K562 (cell line): ENCODE measurements around the gene LMOD1. TPM values are rescaled to one million over a fixed set of nuclear protein-coding genes. Genes with fewer than 3 reads are reported as not detected.

Source experiments
- E2F4 ChIP-seq: sonication (generic); formaldehyde crosslinking; IDR thresholded peaks from 2 replicates; pipeline ENCODE4 v1.8.0; 2022; ENCODE audit warnings: mild to moderate bottlenecking, low read depth, missing genetic modification reagents
- EGR1 ChIP-seq: fragments of 450-650 bp; conservative IDR thresholded peaks from 2 replicates; pipeline ENCODE4 v1.6.1; 2017; ENCODE audit warnings: mild to moderate bottlenecking
- MAZ ChIP-seq, 2 experiments: fragments of 450-650 bp in 1 of 2; sonication (generic) in 1 of 2; formaldehyde crosslinking; IDR thresholded peaks in 1 of 2; conservative IDR thresholded peaks in 1 of 2; 2 replicates each; pipeline versions ENCODE4 v1.4.0 to v1.5.0; 2020; ENCODE audit warnings: mild to moderate bottlenecking in 1 of 2, missing genetic modification reagents in 1 of 2
- TOE1 ChIP-seq, 2 experiments: fragments of 450-650 bp in 1 of 2; sonication (generic) in 1 of 2; formaldehyde crosslinking in 1 of 2; IDR thresholded peaks; 2 replicates each; pipeline versions ENCODE4 v1.7.1 to v1.8.0; 2016 to 2022; ENCODE audit warnings: borderline replicate concordance in 2 of 2, mild to moderate bottlenecking in 2 of 2, antibody characterized with exemption in 1 of 2, inconsistent platforms in 1 of 2, low read depth in 1 of 2, missing genetic modification reagents in 1 of 2, moderate library complexity in 1 of 2
- ZNF76 ChIP-seq: fragments of 250-450 bp; sonication (Bioruptor Pico); IDR thresholded peaks from 2 replicates; pipeline ENCODE4 v1.4.0; 2020; ENCODE audit warnings: mild to moderate bottlenecking, moderate library complexity, borderline replicate concordance
- polyA plus RNA-seq, 8 experiments: library from polyadenylated mRNA; depleted of rRNA in 4 of 8; stranded (reverse) in 5 of 8; unstranded in 3 of 8; fragments of >200 nt; fragmentation: Nextera tagmentation in 2 of 8; fragmentation: Illumina TruSeq in 1 of 8; extraction: Ambion mirVana in 2 of 8; extraction: Trizol in 1 of 8; gene quantifications; 2 replicates each; pipeline versions ENCODE4 v1.2.1 to v1.2.3, GENCODE V29; 2011 to 2014; ENCODE audit warnings: inconsistent platforms in 1 of 8, missing spikeins in 1 of 8
- total RNA-seq, 7 experiments: library from RNA; depleted of rRNA in 6 of 7; stranded (reverse); fragments of >200 nt in 6 of 7; fragmentation: Illumina TruSeq in 2 of 7; extraction: Trizol in 2 of 7; gene quantifications; 2 replicates each; pipeline versions ENCODE4 v1.2.1 to v1.2.3, GENCODE V29; 2011 to 2021; ENCODE audit warnings: low replicate concordance in 1 of 7

The LMOD1 gene
- total and polyA plus RNA-seq, 9 of the 15 experiments (the other 6 are each of a cell fraction or from before 2014, with no cell fraction given): 0.03 to 0.54 (median 0.38) TPM; not detected in 1

- TF ChIP-seq MAZ (CRISPR knock-in tag; conservative IDR thresholded peaks at IDR 0.05 in 1 of 2, IDR thresholded peaks at IDR 0.05 in 1 of 2) (0 out of 4 replicates have a peak, but pooled peaks of 1 of the 2 experiments have one; percentile 6), EGR1 (peak; percentile 87), ZNF76 (CRISPR knock-in tag) (no peak), TOE1 (IDR thresholded peaks at IDR 0.05; ENCODE audit: borderline replicate concordance) (no peak), TOE1 (CRISPR knock-in tag; IDR thresholded peaks at IDR 0.05; ENCODE audit: borderline replicate concordance, low read depth) (0 out of 2 replicates have a peak, but pooled peaks have one; percentile 29), E2F4 (CRISPR knock-in tag) (peak; percentile 14; the same call in 1 of the 2 replicates)
These were observed 35.8 kb upstream of the LMOD1 start (continued) for GRCh38 chr1:201982082-201982622.
